ENCODE results near the gene HIC1. TPM values are rescaled to one million over a fixed set of nuclear protein-coding genes. Genes with fewer than 3 reads are reported as not detected.

Gene HIC1
- total RNA-seq, 1 experiment from 2014 or later = 1.4 TPM

GRCh38 chr17:2075336-2076086, 20.6 kb downstream of the HIC1 start:
- intact Hi-C loops (cut with micrococcal nuclease; ENCODE audit: unreplicated experiment) (no loop called here), in situ Hi-C loops (cut with HindIII; ENCODE audit: low pct_unique_long_range_greater_than_20kb, low sequenced_read_pairs) (no loop called here)
- no peaks in the 10 kb centered on the region for H3K9me3 ChIP-seq (ENCODE audit: control insufficient read depth, insufficient read depth, low read depth, low read length)
- no peak for ATAC-seq
- H3K27me3 ChIP-seq (ENCODE audit: control insufficient read depth, insufficient read depth, low read length) = no peaks in the 10 kb centered on the region
- H3K27ac ChIP-seq (ENCODE audit: low read length) = no peak overlapping the region
- no peaks in the 10 kb centered on the region; the same call in 1 of the 2 replicates for H3K36me3 ChIP-seq (ENCODE audit: control insufficient read depth, insufficient read depth, low read length)
- no peak overlapping the region for H3K4me3 ChIP-seq (ENCODE audit: low read depth in 2 of 2, low read length in 2 of 2)
- POLR2A ChIA-PET = no interaction called here
- CTCF ChIA-PET = no interaction called here
- TF ChIP-seq SIN3A (IDR thresholded peaks at IDR 0.05; ENCODE audit: borderline replicate concordance, insufficient read depth, low read depth, low read length) (no peak), POLR2AphosphoS5 (IDR thresholded peaks at IDR 0.05; ENCODE audit: low read depth, low read length) (no peak), REST (IDR thresholded peaks at IDR 0.05; ENCODE audit: insufficient read depth in 1 of 2, low read depth in 2 of 2, low read length in 1 of 2) (no peak), TCF7L2 (IDR thresholded peaks at IDR 0.05; ENCODE audit: low read depth, low read length) (no peak), CTCF (IDR thresholded peaks at IDR 0.05) (no peak)
- BruUV-seq (replicated peaks) = no TSS peak
- no peaks in the 10 kb centered on the region for H3K4me1 ChIP-seq (ENCODE audit: control insufficient read depth, insufficient read depth, low read length)
- DNase-seq (ENCODE audit: low read depth, low spot score) = no peak

- ATAC-seq (no peak), DNase-seq (ENCODE audit: low read depth, low spot score) (no peak)
- Histone ChIP-seq H3K27me3 (ENCODE audit: control insufficient read depth, insufficient read depth, low read length) (no peaks in the 10 kb centered on the region), H3K9me3 (ENCODE audit: control insufficient read depth, insufficient read depth, low read depth, low read length) (no peaks in the 10 kb centered on the region), H3K4me3 (ENCODE audit: low read depth in 2 of 2, low read length in 2 of 2) (no peak overlapping the region), H3K27ac (ENCODE audit: low read length) (no peak overlapping the region), H3K36me3 (ENCODE audit: control insufficient read depth, insufficient read depth, low read length) (no peaks in the 10 kb centered on the region), H3K4me1 (ENCODE audit: control insufficient read depth, insufficient read depth, low read length) (no peaks in the 10 kb centered on the region)
- no peak for TF ChIP-seq TCF7L2 (IDR thresholded peaks at IDR 0.05; ENCODE audit: low read depth, low read length)
- no peak for TF ChIP-seq POLR2AphosphoS5 (IDR thresholded peaks at IDR 0.05; ENCODE audit: low read depth, low read length)
- no peak for TF ChIP-seq REST (IDR thresholded peaks at IDR 0.05; ENCODE audit: insufficient read depth in 1 of 2, low read depth in 2 of 2, low read length in 1 of 2)
- no peak for TF ChIP-seq CTCF (IDR thresholded peaks at IDR 0.05)
- no peak for TF ChIP-seq SIN3A (IDR thresholded peaks at IDR 0.05; ENCODE audit: borderline replicate concordance, insufficient read depth, low read depth, low read length)
- in situ Hi-C loops (cut with HindIII; ENCODE audit: low pct_unique_long_range_greater_than_20kb, low sequenced_read_pairs) = no loop called here
- CTCF ChIA-PET = no interaction called here
- POLR2A ChIA-PET = interaction anchor here (0.7 kb wide), 1 partner anchor 310 kb away, joined by 3 read pairs; no protein-coding TSS in a partner anchor
- no TSS peak for BruUV-seq (replicated peaks)
- intact Hi-C loops (cut with micrococcal nuclease; ENCODE audit: unreplicated experiment) = no loop called here
Measured at GRCh38 chr17:2076087-2076984, 21.4 kb downstream of the HIC1 start.
